Frontal cortex (tissue), 4 donors: ENCODE results near the gene TMEM161A. TPM values are rescaled to one million over a fixed set of nuclear protein-coding genes. Genes with fewer than 3 reads are reported as not detected.
"Not testable (repeated sequence)": the region's sequence is repeated elsewhere in the genome, so short reads cannot be mapped to it uniquely, and the experiment has no call there.

Experiments used
- DNase-seq, 2 donors: peaks; one replicate each; pipeline ENCODE4 v3.0.0; 2012; ENCODE audit warnings: low spot score in 2 of 2
- FAIRE-seq: peaks from 2 replicates; lab custom pipeline; 2012; peaks lifted over from hg19 to GRCh38; lab: Jason Lieb, UNC
- total RNA-seq: library from RNA; depleted of rRNA; stranded (reverse); fragments of >200 nt; gene quantifications from one replicate; pipeline ENCODE4 v1.2.3, GENCODE V29; 2014
- donor health status: control.
- donor health status: control.
- donor health status: control.

Gene TMEM161A
- total RNA-seq, 1 donor from 2014 or later, result 8.6 TPM

DNA sequence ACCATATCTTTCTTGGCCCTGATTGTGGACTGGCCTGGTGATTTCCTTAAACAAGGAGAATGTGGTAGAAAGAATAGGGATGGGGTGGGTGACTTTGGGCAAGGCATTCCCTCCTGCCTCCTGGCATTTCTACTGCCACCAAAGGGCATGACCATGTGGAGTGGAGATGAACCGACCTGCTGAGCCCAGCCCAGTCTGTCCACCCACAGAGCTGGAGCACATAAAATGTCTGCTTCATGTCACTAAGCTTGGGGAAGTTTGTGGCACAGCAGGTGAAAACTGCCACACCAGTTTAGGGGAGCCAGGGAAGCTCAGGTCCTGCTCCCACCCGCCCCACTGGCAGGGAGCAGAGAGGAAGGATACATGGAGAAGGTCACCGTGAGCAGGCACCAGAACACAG lies 6.3 kb downstream of the TMEM161A start:
- DNase-seq, result no peak
- no peak for FAIRE-seq

DNA sequence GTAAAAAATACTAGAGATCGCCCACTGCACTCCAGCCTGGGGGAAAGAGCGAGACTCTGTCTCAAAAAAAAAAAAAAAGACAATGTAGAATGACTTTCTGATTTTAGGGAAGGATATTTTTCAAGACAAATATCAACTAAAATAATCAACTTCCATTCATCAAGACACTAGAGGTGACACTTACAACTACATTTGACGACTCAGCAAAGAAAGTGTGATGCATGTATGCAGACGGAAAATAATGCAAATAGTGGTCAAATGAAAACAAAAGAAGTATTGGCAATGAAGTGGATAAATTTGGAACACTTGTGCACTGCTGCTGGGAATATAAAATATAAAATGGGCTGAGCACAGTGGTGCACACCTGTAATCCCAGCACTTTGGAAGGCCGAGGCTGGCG lies 12.2 kb downstream of the TMEM161A start:
- DNase-seq (no peak), FAIRE-seq (no peak)

DNA sequence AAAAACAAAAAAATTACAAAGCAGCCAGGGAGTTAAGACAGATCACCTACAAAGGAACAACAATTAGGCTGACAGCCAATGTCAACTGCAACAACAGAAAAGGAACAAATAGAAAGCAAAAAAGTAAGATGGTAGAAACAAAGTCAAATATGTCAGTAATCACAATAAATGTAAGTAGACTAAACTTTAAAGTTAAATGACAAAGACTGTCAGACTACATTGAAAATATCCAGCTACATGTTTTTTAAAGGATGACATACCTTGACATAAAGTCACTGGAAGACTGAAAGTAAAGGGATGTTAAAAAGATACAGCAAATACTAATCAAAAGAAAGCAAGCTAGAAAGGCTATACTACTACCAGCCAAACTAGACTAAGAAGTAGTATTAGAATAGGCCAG lies 14.9 kb downstream of the TMEM161A start:
- FAIRE-seq (no peak), DNase-seq (no peak)

DNA sequence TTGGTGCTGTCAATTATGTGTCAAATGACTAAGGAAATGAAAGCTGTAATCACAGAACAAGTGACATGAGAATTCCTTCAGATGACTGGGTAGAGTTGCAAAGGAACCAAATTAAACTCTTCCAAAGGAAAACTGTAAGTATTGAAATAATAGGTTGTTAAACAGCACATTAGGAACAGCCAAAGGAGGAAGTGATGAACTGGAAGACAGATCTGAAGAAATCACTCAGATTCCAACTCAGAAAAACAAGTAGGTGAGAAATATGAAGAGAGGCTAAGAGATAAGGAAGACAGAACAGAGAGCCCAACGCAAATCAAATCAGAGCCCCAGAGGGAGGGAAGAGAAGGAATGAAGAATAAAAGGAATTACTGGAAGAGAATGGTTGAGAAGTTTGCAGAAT lies 15.4 kb downstream of the TMEM161A start:
- no peak for DNase-seq
- FAIRE-seq, result no peak

DNA sequence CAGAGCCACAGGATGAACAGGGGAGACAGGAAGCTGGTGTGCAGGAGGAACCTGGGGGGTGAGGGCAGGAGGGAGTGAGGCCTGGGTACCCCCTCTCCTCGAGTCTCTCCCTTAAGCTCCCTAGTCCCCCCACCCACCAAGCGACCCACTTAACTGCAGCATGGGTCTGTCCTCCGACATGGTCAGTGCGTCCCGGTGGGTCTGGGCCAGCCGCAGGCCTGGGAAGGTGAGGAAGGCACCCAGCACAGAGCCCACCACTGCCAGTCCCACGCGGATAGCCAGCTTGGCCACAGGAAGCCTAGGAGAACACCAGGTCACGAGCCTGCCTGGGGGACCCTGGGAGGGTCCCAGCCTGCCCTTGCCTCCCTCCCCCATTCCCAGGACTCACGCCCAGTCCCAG lies 16.9 kb downstream of the TMEM161A start:
- FAIRE-seq (no peak), DNase-seq (no peak)

DNA sequence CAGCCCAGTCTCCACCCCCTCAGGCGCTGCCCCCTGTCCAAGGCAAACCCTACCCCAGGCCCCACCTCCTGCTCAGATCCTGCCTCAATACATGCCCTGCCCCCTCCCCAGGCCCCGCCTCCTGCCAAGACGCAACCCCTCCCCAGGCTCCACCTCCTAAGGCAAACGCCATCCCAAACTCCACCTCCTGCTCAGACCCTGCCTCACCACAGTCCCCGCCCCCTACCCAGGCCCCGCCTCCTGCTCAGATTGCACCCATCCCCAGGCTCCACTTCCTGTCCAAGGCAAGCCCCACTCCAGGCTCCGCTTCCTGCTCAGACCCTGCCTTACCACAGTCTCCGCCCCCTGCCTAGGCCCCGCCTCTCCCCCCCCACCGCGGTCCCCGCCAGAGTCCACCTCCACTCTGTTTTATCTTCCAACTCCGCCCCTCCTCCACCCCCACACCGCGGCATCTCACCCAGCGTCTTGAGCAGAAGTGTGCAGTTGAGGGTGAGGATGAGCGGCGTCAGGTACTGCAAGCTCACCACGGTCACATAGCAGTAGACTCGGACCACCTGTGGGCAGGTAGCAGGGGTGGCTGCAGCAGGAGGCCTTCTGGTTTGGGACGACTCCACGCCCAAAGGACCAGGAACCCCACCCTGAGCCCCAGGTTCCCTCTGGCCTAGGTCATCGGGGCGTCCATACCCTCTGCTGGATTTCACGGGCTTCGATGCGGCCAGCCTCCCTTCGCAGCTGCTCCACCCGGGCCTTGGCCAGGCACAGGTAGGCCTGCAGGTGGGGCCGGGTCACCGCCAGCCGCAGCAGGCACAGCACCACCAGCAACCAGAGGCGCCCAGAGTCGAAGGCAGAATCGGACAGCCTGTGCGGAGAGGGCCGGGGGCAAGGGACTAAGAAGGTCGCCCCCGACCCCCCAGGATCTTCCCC lies 17.7 kb downstream of the TMEM161A start:
- DNase-seq, result peak in 1 of 2 donors; percentile 36
- FAIRE-seq, result no peak

DNA sequence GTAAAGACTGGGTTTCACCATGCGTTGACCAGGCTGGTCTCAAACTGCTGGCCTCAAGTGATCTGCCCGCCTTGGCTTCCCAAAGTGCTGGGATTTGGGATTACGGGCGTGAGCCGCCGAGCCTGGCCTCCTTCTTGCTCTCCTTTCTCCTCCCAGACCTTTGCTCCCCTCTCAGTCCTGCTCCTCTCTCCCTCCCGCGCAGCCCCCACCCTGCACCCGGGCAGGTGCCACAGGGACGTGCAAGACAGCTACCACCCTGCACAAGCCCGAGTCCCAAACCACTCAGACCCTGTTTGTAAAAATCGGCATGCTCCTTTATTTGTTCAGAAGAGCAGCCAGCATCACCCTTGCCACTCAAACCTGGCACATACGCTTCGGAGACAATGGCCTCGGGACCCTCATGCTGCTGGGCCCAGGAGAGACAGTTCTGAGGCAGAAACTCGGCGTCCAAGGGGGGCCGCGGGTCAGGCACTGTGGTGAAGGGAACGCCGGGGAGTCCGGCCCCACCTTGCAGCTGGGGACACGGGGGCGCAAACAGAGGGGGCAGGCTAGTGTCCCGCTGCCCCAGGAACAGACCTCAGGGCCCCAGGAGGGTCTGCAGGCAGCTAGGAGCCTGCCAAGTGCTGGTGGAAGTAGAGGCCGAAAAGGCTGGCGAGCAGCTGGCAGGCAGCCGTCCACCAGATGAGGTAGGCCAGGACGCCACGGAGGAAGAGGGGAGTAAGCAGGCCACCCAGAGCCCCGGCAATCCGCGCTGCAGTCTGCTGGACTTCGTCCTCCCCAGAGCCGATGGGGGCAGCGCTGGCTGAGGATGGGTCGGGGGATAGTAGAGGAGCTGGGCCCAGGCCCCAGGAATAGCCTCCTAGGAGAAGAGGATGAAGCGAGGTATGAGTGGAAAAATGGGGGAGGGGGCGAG lies 18.7 kb downstream of the TMEM161A start:
- FAIRE-seq, result no peak
- DNase-seq, result no peak

DNA sequence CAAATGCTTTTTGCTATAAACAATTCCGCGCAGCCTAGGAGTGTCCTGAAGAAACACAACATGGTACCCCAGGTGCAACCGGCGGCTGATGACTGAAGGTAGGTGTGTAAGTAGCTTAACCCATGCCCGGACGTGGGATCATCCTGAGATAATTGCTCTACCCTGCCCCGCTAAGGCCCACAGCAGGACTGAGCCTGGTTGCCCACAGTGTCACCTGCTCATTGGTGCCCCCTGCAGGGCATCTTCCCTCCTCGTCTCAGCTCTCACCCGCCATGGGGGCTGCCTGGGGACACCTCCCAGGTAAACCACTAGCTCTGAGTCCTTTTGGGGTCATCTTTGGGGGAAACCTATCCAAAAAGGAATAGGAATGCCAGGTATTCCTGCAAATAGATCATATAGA lies 22.3 kb downstream of the TMEM161A start:
- no peak for FAIRE-seq
- DNase-seq, result peak in 1 of 2 donors; percentile 43

DNA sequence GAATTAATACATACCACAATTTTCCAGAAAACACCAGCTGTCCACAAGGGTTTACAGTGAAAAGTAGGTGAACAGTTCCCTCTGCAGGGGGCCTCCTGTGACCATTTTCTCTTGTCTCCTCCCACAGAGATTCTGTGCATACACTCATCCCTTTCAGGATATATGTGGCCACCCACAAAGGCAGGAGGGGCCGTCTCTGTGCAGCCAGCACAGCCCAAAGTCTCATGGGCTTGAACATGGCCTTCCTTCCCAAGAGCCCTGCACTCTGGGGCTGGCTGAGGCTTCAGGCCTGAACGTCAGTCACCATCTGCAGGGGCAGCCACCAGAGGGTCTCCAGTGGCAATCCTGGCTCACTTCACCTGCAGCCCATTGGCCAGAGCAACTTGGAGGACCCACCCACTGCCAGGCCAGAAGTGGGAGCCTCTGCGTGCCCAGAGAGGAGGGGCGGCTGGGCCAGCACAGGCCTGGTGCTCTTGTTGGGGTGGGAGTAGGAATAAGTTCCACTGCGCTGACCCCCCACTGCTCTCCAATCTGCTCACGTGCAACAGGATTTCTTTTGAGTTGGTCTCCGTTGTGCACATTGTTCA lies 25.1 kb downstream of the TMEM161A start:
- FAIRE-seq (no peak), DNase-seq (no peak)

DNA sequence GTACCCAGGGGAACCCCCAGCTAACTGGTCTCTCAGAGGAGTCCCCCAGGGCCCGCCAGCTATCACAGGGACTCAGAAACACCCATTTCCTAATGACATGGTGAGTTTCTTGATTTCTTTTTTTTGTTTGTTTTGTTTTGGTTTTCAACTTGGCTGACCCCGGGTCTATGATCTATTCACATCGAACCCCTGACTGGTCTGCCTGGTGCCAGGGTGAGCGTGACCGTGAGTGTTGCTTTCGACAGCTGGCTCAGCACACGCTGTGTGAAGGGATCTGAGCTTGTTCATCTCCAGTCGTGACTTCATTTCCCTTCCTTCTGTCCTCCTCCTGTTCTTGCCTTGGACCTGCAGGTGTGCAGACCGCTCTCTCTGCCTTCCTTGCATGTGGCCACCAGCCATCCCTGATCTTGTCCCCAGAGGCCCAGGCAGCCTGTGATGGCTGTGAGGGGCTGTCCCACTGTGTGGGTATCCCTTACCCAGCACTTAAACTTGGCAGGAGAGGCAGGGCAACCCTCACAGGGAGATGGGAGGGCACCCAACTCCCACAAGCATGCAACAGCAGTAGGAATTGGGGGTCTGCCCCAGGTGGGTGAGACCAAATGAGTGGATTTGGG lies 26.2 kb downstream of the TMEM161A start:
- DNase-seq, result no peak
- FAIRE-seq, result no peak

DNA sequence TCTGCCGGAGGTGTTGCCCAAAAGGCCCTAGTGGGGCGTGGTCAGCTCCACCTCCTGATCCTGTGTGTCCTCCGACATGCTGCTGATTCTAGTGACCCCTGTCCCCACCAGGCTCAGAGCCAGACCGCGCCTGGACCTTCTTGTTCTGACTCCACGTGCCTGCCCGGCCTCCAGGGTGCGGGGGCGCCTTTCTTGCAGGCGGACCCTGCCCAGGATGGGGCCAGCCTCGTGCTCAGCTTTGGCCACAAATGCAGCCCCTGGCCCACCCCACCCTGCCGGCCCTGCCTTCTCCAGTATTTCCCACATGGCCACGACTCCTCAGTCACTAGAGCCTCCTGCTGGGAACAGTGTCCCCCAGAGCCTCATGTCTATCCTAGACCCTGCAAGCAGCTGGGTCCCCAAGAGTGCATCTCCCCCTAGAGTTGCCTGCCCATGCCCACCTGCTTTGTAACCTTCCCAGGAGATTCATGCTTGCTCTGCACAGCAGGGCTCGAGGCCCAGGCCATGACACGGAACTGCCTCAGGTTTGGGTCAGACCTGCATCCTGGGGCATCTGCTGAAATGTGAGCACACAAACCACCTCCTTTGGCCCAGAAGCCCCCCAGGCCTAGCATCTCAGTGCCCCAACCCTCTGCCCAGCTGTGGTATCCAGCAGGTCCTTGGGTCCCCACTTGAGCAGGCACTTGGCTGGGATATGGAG lies 27.0 kb downstream of the TMEM161A start:
- FAIRE-seq (no peak), DNase-seq (no peak)

DNA sequence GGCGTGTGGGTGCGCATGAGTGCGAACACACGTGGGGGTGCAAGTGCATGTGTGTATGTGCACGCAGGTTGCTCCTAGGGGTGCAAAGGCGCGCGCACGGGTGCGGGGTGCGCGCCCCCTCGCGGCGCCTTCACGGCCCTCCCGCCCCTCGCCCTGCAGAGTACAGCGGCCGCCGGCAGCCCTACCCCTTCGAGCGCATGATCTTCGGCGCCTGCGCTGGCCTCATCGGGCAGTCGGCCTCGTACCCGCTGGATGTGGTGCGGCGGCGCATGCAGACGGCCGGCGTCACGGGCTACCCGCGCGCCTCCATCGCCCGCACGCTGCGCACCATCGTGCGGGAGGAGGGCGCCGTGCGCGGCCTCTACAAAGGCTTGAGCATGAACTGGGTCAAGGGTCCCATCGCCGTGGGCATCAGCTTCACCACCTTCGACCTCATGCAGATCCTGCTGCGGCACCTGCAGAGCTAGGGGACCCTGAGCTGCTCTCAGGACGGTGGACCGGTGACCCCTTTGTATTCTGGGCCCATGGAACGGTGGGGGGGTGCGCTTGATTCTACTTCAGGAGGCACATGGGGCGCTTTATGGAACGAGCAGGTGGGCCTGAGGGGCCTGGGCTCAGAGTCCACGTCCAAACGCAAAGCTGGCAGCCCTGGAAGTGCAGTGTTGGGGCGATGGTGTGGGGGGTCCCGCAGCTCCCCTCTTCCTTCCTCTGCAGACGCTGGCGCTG lies 27.7 kb downstream of the TMEM161A start:
- FAIRE-seq, result no peak
- DNase-seq, result no peak

DNA sequence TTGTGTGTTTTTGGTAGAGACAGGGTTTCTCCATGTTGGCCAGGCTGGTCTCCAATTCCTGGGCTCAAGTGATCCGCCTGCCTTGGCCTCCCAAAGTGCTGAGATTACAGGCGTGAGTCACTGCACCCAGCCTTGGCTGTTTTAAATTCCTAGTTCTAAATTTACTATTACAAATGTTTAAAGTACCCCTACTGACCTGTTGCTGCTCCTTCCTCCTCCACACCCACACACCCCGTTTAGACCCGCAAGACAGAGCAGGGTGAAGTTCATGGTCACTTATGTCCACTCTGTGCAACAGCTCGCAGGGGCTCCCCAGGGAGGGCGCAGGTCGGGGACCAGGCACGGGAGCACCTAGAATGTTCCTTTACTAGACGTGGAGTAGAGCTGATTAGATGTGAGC lies 28.7 kb downstream of the TMEM161A start:
- DNase-seq (no peak), FAIRE-seq (no peak)

DNA sequence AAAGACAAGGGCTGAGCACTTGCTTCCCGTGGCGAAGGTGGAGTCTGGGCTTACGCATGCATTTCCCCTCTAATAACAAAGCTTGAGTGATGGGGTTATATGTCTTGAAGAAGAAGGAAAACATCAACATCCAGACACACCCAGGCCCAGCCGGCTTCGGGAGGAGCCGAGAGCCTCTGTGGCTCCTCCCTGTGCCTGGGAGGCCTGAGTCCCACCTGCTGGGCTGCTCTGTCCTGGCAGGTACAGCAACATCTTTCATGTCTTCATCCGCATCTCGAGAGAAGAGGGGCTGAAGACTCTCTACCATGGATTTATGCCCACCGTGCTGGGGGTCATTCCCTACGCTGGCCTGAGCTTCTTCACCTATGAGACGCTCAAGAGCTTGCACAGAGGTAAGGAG lies 30.6 kb downstream of the TMEM161A start:
- FAIRE-seq, result no peak
- DNase-seq, result no peak

DNA sequence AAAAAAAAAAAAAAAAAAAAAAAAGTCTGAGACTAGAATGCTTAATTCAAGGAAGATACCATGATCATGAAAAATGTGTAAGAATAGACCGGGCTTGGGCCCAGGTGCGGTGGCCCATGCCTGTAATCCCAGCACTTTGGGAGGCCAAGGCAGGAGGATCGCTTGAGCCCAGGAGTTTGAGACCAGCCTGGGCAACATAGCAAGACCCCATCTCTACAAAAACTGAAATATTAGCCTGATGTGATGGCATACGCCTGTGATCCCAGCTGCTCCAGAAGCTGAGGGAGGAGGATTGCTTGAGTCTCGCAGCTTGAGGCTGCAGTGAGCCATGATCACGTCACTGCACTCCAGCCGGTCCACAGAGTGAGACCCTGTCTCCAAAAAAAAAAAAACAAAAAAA lies 31.3 kb downstream of the TMEM161A start:
- not testable (repeated sequence) for DNase-seq, FAIRE-seq

DNA sequence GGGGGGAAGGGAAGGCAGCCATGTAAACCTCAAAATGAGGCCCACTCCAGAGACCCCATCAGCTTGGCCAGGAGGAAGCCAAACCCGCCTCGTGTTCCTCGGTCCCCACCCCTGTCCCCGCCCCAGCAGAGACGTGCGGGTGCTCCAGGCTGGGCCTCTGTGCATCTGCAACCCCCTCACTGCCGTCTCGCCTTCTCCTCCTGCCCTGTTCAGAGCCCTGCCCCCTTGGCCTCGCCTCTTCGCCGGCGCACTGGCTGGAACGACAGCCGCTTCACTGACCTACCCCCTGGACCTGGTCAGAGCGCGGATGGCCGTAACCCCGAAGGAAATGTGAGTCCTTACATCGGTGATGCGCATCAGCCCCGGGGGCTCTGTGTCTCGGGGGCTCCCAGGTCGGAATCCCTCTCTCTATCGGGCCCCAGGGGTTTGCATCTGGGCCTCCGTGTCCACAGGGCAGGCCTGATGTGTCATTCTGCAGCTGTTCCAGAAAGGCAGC lies 32.2 kb downstream of the TMEM161A start:
- FAIRE-seq (no peak), DNase-seq (no peak)

DNA sequence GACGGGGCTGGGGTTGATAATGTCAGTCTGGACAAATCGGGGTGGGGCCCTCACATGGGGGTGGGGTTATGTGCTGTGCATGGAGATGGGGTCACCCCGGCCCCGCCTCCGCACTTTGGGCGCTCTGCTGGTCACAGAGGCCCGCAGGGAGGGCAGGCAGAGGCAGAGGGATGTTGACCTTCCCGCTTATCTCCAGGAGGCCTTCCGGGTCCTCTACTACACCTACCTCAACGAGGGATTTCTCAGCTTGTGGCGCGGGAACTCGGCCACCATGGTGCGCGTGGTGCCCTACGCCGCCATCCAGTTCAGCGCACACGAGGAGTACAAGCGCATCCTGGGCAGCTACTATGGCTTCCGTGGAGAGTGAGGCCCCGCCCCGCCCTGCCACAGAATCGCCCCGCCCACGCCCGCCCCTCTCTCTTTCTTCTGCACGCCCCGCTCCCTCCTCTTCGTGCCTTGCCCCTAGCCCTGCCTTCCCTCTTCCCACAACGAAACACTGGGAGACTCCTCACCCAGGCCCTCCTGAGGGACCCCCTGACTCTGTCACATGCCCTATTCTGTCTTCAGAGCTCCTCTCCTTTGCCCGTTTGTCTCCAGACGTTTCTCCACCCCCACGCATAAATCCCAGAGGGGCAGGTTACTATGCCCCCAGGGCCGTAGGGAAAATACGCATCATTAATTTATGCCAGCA lies 32.8 kb downstream of the TMEM161A start:
- FAIRE-seq (no peak), DNase-seq (no peak)

DNA sequence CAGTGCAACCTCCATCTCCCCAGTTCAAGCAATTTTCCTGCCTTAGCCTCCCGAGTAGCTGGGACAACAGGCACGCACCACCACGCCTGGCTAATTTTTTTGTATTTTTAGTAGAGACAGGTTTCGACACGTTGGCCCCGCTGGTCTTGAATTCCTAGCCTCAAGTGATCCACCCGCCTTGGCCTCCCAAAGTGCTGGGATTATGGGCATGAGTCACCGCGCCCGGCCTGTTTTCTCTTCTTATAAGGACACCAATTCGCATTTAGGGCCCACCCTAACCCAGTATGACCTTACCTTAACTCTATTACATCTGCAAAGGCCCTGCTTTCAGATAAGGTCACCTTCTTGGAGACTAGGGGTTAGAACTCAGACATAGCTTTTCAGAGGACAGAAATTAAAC lies 35.1 kb downstream of the TMEM161A start:
- DNase-seq (no peak), FAIRE-seq (no peak)
